Measurements from ENCODE around the gene ACTG2. TPM values are rescaled to one million over a fixed set of nuclear protein-coding genes. Genes with fewer than 3 reads are reported as not detected.
"Not testable (repeated sequence)": the region's sequence is repeated elsewhere in the genome, so short reads cannot be mapped to it uniquely, and the experiment has no call there.

The ACTG2 gene
- total RNA-seq, 1 donor from 2014 or later, result not detected

DNA sequence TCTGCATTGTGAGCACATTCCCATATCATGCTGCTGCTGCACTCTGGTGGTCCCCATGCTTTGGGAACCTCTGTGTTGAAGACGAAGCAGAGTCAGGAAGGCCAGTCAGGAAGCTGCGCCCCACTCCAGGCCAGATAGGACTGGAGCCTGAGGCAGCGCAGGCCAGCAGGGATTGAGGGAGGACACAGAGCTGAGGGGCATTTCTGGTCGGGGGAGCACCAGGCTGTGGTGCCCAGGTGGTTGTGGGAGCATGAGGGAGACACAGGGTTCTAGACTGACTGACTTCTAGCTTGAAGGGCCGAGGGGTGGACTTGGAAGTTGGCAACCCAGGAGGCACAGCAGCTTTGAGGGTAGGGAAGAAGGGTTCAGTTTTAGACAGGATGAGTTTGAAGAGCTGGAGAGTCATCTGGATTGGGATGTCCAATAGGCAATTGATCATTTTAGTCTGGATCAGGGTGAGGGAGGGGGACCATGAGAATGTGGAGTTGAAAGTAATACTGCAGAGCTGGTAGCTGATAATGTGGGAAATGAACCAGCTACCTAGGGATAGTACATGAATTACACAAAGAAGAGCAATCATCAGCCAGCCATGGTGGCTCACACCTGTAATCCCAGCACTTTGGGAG, 1.4 kb upstream of the ACTG2 start:
- no peak for DNase-seq (ENCODE audit: low read depth in 2 of 2)

DNA sequence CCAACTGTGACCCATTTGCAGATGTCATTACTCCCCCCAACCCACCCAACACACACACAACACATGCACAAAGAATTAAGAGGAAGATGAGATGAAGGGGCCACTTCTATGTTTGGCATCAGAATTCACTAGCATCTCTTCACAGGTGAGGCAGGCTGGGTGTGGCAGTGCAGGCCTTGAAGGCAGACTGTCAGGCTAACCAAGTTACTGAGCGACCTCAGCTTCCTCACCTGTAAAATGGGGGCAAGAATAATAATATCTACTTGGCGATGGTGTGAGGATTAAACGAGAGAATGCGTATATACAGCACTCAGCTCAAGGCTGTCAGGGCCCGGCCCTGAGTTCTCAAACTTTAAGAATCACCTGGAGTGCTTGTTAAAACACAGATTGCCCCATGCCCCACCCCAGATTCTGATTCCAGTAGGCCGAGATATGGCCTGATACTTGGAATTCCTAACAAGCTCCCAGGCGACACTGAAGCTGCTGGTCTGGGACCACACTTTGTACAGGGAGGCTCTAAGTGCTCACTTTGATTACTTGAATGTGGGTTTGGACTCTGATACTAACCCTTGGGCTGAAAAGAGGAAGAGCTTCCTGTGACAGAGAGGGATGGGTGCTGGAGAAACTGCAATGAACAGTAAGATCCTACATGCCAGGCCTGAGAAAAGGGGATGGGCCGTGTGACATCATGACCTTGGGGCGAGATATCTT, 1.1 kb downstream of the ACTG2 start:
- no peak for DNase-seq (ENCODE audit: low read depth in 2 of 2)

DNA sequence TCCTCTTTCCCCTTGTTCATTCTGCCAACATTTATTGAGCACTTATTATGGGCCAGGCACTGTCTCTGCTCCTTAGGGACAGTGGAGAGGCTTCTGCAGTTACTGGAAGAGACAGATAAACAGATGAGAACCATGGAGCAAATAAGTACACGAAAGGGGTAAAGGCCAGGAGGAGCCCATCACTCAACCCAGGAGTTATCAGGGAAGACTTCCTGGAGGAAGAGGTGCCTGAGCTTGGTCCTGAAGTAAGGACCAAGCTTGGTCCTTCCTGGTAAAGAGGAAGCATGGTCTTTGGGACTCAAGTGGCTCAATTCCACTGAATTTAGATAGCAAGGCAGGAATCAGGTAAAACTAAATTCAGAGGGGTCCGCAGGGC, 1.7 kb downstream of the ACTG2 start:
- DNase-seq (ENCODE audit: low read depth in 2 of 2), result no peak

- no peak for DNase-seq (ENCODE audit: low read depth in 2 of 2)
Measured at GRCh38 chr2:73894877-73895276, 2.1 kb downstream of the ACTG2 start.

DNA sequence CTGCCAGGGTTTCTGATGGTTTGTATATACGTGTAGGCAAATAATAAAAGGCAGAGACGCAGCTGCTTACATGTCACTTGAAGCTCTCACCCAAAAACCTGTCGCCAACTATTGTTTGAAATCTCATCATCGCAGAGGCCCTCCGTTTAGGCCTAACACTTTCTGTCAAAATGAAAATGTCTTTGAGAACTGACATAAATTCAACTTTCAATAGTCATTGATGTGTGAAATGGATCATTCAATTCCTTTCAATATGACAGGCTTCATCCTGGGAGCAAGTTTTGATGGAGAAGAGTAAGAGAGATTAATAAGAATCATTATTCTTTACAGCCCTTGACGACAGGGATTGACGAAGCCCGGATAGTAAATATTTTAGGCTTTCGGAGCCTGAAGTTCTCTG, 2.7 kb downstream of the ACTG2 start:
- no peak for DNase-seq (ENCODE audit: low read depth in 2 of 2)

DNA sequence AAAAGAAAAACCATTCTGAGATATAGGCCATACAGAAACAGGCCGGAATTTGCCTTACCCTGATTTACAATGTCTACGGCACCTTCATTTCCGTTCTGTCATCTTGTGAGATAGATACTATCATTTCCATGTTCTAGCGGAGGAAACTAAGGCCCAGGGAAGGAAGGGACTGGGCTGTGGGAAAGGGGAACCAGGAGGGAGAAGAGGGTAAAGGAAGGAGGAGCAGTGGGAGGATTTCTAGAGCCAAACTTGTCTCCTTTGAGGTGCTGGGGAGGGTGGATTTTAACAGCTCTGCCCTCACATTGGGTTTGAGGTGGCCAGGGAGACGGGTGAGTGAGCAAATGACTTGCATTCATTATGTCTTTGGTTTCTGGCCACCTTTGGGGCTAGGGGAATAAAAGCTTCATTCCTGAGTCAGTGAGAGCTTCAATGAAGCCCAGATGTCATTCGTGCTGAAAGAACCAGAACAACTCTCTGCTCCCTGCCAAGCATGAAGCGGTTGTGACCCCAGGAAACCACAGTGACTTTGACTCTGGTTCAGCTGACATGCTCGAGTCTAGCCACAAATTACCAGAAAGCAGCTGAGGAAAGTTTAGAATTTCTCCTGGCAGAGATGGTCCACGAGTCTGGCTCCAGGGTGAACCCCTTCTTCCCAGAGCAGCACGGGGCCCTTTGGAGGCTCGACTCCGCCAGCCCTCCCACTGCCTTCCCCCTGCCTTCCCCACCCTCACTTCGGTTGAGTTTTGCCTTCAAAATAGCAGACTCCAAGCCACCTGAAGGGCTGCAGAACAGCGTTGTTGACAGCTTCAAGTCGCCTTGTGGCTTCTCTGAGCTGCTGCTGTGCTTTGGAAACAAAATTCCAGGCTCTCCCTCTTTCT, 3.8 kb downstream of the ACTG2 start:
- peak in 1 of 2 donors; percentile 44 for DNase-seq (ENCODE audit: low read depth in 2 of 2)

- DNase-seq (ENCODE audit: low read depth in 2 of 2), result no peak
Measured at GRCh38 chr2:73897240-73897583, 4.4 kb downstream of the ACTG2 start.

DNA sequence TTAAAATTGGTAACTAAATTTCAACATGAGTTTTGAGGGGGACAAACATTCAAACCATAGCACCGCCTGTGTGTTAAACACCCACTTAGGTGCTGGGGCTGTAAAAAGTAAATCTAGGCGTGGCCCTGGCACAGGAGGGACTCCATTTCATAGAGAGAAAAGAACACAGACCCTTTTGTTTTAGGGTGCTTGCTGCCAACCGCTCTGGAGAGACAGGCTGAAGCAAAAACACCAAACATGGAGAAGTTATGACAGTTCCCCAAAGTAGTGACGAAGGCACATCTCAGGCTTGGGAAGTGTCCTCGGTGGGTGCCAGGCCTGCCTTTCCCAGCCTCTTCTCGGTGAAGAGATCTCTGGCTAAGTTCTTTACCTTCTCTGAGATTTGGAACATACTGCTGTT, 5.1 kb downstream of the ACTG2 start:
- no peak for DNase-seq (ENCODE audit: low read depth in 2 of 2)

GRCh38 chr2:73899801-73900336, 7.1 kb downstream of the ACTG2 start:
- no peak for DNase-seq (ENCODE audit: low read depth in 2 of 2)

DNA sequence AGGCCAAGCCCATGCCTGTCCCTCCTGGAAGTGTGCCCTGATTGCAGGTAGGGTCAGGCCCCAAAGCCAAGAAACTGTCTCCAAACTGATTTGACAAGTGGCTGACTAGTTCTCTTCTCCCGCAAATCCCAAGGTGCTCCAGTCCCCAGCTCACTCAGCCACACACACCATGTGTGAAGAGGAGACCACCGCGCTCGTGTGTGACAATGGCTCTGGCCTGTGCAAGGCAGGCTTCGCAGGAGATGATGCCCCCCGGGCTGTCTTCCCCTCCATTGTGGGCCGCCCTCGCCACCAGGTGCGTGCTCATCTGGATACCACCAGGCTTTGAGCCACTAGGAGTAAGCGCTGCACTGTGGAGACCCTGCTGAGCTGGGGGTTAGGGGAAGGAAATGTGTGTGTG, 8.3 kb downstream of the ACTG2 start:
- DNase-seq (ENCODE audit: low read depth in 2 of 2), result no peak

GRCh38 chr2:73902284-73902683, 9.5 kb downstream of the ACTG2 start:
- no peak for DNase-seq (ENCODE audit: low read depth in 2 of 2)

DNA sequence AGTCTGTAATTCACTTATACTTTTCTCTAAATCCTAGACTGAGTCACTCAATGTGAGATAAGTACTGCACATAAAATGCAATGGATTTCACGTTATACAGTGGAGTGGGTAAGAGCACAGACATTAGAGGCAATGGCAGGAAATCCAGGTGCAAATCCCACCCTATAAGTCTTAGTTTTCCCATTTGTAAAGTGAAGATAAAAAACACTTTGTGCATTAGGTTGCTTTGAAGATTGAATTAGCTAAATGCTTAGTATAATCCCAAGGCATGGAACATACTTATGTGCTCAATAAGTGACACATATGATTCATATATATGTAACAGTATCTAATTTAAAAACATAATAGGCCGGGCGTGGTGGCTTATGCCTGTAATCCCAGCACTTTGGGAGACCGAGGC, 10.5 kb downstream of the ACTG2 start:
- DNase-seq (ENCODE audit: low read depth in 2 of 2), result no peak

- not testable (repeated sequence) for DNase-seq (ENCODE audit: low read depth in 2 of 2)
Measured at GRCh38 chr2:73903949-73904613, 11.3 kb downstream of the ACTG2 start.

DNA sequence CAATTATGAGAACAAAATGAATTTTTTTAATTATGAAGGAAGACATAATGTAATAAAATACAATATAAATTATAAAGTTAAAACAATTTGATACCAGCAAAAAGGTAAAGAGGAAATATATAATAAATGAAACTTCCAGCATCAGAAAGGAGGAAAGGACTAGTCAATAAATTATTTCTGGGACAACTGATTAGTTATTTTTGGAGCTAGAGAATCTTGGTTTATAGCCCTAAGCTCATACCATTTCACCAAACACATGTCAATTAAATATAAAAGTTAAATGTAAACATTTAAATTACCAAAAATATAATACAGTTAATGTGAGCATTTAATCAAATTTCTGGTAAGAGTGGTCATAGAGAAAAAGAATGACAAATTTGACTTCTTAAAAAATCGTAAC, 12.1 kb downstream of the ACTG2 start:
- no peak for DNase-seq (ENCODE audit: low read depth in 2 of 2)

- no peak for DNase-seq (ENCODE audit: low read depth in 2 of 2)
Measured at GRCh38 chr2:73906847-73907505, 14.2 kb downstream of the ACTG2 start.

GRCh38 chr2:73907840-73908452, 15.1 kb downstream of the ACTG2 start:
- peak; percentile 19 for DNase-seq (ENCODE audit: low read depth in 2 of 2)

DNA sequence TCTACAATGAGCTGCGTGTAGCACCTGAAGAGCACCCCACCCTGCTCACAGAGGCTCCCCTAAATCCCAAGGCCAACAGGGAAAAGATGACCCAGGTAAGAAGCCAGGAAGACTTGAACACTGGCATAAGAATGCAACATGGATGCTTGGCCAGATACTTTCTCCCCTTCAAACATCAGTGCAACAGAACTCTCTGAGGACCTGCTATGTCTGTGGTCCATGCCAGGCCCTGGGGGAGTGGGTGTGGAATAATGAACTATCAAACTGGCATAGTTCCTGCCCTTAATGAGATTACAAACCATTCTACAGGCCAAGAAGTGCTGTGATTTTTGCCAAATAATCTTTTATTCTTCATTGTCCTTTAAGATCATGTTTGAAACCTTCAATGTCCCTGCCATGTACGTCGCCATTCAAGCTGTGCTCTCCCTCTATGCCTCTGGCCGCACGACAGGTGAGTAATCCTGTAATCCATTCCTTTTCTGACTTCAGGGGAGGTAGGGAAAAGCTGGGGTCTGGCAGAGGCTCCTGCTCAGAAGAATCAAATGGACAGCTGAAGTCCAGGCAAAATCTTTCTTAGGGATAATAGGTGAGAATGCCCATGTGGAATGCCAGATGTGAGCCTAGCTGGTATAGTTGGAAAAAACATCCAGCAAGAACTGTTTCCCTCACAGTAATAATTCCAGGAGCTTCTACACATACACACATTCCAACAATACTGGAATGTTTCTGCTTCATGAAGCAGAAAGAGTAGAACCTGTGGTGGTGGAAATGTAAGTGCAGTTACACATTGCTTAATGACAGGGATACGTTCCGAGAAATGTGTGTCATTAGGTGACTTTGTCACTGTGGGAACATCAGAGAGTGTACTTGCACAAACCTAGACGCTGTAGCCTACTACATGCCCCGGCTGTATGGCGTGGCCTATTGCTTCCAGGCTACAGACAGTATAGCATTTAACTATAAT, 16.2 kb downstream of the ACTG2 start:
- no peak for DNase-seq (ENCODE audit: low read depth in 2 of 2)

DNA sequence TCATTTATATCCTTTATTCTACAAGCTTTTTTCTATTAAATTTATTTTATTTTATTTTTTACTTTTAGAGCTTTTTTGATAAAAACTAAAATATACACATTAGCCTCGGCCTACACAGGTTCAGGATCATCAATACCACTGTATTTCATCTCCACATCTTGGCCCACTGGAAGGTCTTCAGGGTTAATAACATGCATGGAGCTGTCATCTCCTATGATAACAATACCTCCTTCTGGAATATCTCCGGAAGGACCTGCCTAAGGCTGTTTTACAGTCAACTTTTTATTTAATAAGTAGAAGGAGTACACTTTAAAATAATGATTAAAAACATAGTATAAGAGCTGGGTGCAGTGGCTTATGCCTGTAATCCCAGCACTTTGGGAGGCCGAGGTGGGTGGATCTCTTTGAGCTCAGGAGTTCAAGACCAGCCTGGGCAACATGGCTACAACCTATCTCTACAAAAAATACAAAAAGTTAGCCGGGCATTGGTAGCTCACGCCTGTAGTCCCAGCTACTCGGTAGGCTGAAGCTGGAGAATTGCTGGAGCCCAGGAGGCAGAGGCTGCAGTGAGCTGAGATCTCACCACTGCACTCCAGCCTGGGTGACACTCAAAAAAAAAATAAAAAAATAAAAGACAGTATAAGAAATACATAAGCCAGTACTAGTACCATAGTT, 18.2 kb downstream of the ACTG2 start:
- no peak for DNase-seq (ENCODE audit: low read depth in 2 of 2)

Data from lung microvascular endothelial cell (primary cell).